GM23338 (cell line): ENCODE results near the gene PRDM1. TPM values are rescaled to one million over a fixed set of nuclear protein-coding genes. Genes with fewer than 3 reads are reported as not detected.
A peak's percentile ranks its signal among the peaks of the same experiment; 100 is the strongest.

ENCODE experiments used
- ATAC-seq: fragments of 200-7000 bp; cut with Tn5 transposase; 3 replicates; pipeline ENCODE4 v1.9.1; 2020
- DNase-seq: peaks from one replicate; pipeline ENCODE4 v3.0.0-alpha.2; 2015; ENCODE audit warnings: low spot score
- H2AFZ ChIP-seq: fragments of 200-600 bp; sonication (generic); 2 replicates; pipeline ENCODE4 v1.8.0; 2016; ENCODE audit warnings: antibody characterized with exemption, mild to moderate bottlenecking, moderate library complexity
- H3F3A ChIP-seq: fragments of 200-600 bp; sonication (generic); replicated peaks from 2 replicates; pipeline ENCODE4 v1.8.0; 2017; ENCODE audit warnings: antibody characterized with exemption, mixed run types, low read depth
- H3K27ac ChIP-seq: fragments of 200-600 bp; sonication (generic); 2 replicates; pipeline ENCODE4 v1.6.1; 2016; ENCODE audit warnings: low read depth
- H3K27me3 ChIP-seq: fragments of 200-600 bp; sonication (generic); 2 replicates; pipeline ENCODE4 v1.8.0; 2016; ENCODE audit warnings: mild to moderate bottlenecking, mixed run types, moderate library complexity; ENCODE audit not compliant: insufficient read depth
- H3K36me3 ChIP-seq: fragments of 200-600 bp; sonication (generic); 2 replicates; pipeline ENCODE4 v1.8.0; 2016; ENCODE audit warnings: mild to moderate bottlenecking; ENCODE audit not compliant: insufficient read depth
- H3K4me1 ChIP-seq: fragments of 200-600 bp; sonication (generic); 2 replicates; pipeline ENCODE4 v1.8.0; 2016; ENCODE audit warnings: mild to moderate bottlenecking, moderate library complexity; ENCODE audit not compliant: insufficient read depth
- H3K4me2 ChIP-seq: fragments of 200-600 bp; sonication (generic); 2 replicates; pipeline ENCODE4 v1.7.1; 2017; ENCODE audit warnings: mixed run types
- H3K4me3 ChIP-seq: fragments of 200-600 bp; sonication (generic); 2 replicates; pipeline ENCODE4 v1.6.1; 2016; ENCODE audit warnings: mixed run types
- H3K79me2 ChIP-seq: fragments of 200-600 bp; sonication (generic); replicated peaks from 2 replicates; pipeline ENCODE4 v1.8.0; 2017; ENCODE audit warnings: mild to moderate bottlenecking; ENCODE audit not compliant: insufficient read depth
- H3K9me2 ChIP-seq: fragments of 200-600 bp; sonication (generic); 2 replicates; pipeline ENCODE4 v1.8.0; 2017; ENCODE audit not compliant: insufficient read depth
- H4K20me1 ChIP-seq: fragments of 200-600 bp; sonication (generic); replicated peaks from 2 replicates; pipeline ENCODE4 v1.8.0; 2017; ENCODE audit warnings: mild to moderate bottlenecking; ENCODE audit not compliant: insufficient read depth
- H3K27ac Mint-ChIP-seq: 2 replicates; pipeline ENCODE4 v1.8.0; 2020; ENCODE audit warnings: inconsistent platforms, mild to moderate bottlenecking, moderate library complexity, mixed read lengths
- H3K27me3 Mint-ChIP-seq: 3 replicates; pipeline ENCODE4 v1.8.0; 2022; ENCODE audit warnings: low read depth, mild to moderate bottlenecking, moderate library complexity, mixed read lengths, inconsistent platforms; ENCODE audit not compliant: insufficient read depth, poor library complexity
- H3K36me3 Mint-ChIP-seq: 3 replicates; pipeline ENCODE4 v1.8.0; 2021; ENCODE audit warnings: low read depth, mild to moderate bottlenecking, inconsistent platforms, moderate library complexity, mixed read lengths
- H3K4me1 Mint-ChIP-seq: 3 replicates; pipeline ENCODE4 v1.8.0; 2020; ENCODE audit warnings: mild to moderate bottlenecking, inconsistent platforms, mixed read lengths
- H3K4me3 Mint-ChIP-seq: 3 replicates; pipeline ENCODE4 v1.8.0; 2021; ENCODE audit warnings: moderate library complexity, mild to moderate bottlenecking, inconsistent platforms, mixed read lengths
- H3K9me3 Mint-ChIP-seq: 3 replicates; pipeline ENCODE4 v1.8.0; 2020; ENCODE audit warnings: moderate library complexity, mild to moderate bottlenecking, inconsistent platforms, mixed read lengths
- polyA plus RNA-seq: library from polyadenylated mRNA; unstranded; fragments of >200 nt; fragmentation: Nextera tagmentation; extraction: Ambion mirVana; gene quantifications from 2 replicates; pipeline ENCODE4 v1.2.1, GENCODE V29; 2016
- total RNA-seq: library from RNA; depleted of rRNA; stranded (reverse); fragments of >200 nt; shearing (Covaris generic); gene quantifications from 2 replicates; pipeline ENCODE4 v1.2.3, GENCODE V29; 2014
- TF ChIP-seq, protein P1 (sequence below): IDR thresholded peaks from 2 replicates; pipeline ENCODE4 v1.6.1; 2016; ENCODE audit warnings: antibody characterized with exemption
- TF ChIP-seq, protein P2 (sequence below): fragments of 250-450 bp; sonication (Bioruptor Pico); IDR thresholded peaks from 2 replicates; pipeline ENCODE4 v1.5.0; 2020; ENCODE audit warnings: mild to moderate bottlenecking, moderate library complexity

The PRDM1 gene
- total and polyA plus RNA-seq, 2 experiments from 2014 or later = 0.65 to 0.73 TPM

GRCh38 chr6:106114492-106114891 lies 28.4 kb downstream of the PRDM1 start:
- Mint-ChIP-seq H3K4me3 (no peak overlapping the region), H3K4me1 (peaks cover 4% of the 10 kb centered on the region; the same call in 2 of the 3 replicates), H3K27me3 (no peaks in the 10 kb centered on the region), H3K9me3 (no peaks in the 10 kb centered on the region), H3K27ac (no peak overlapping the region), H3K36me3 (no peaks in the 10 kb centered on the region)
- no peaks in the 10 kb centered on the region for H3K4me1 ChIP-seq
- no peaks in the 10 kb centered on the region for H3F3A ChIP-seq
- no peaks in the 10 kb centered on the region for H3K36me3 ChIP-seq
- H3K4me2 ChIP-seq = no peak overlapping the region
- H3K4me3 ChIP-seq = no peak overlapping the region
- no peak for DNase-seq
- no peaks in the 10 kb centered on the region for H3K27me3 ChIP-seq
- H3K79me2 ChIP-seq = no peaks in the 10 kb centered on the region
- H4K20me1 ChIP-seq = no peaks in the 10 kb centered on the region
- TF ChIP-seq, protein P1, sequence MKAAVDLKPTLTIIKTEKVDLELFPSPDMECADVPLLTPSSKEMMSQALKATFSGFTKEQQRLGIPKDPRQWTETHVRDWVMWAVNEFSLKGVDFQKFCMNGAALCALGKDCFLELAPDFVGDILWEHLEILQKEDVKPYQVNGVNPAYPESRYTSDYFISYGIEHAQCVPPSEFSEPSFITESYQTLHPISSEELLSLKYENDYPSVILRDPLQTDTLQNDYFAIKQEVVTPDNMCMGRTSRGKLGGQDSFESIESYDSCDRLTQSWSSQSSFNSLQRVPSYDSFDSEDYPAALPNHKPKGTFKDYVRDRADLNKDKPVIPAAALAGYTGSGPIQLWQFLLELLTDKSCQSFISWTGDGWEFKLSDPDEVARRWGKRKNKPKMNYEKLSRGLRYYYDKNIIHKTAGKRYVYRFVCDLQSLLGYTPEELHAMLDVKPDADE = no peak
- no peak overlapping the region for H3K27ac ChIP-seq
- peaks cover 7% of the 10 kb centered on the region; the same call in 1 of the 2 replicates for H3K9me2 ChIP-seq
- H2AFZ ChIP-seq = peak overlapping the region; percentile 47; the same call in 1 of the 2 replicates
- ATAC-seq = no peak

DNA sequence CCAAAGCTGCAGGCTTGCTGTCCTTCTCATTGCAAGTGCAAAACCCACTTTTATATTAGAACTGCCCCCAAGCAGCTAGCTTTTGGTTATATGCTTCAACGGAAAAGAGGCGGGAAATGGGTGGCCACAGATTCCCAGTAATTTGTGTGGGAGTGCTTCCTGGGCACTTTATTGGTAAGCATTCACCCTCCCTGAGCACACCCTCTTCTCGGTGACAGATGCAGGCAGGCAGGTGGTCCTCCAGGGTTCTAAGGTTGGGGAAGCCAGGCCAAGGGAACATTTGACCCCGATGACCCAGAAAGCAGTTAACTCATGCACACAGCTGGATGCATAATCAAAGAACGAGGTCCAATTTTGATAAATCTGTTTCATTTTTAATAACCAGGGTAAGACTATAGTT lies 29.1 kb downstream of the PRDM1 start:
- DNase-seq (no peak), ATAC-seq (no peak)
- H3K9me2 ChIP-seq = peaks cover 7% of the 10 kb centered on the region; the same call in 1 of the 2 replicates
- no peaks in the 10 kb centered on the region for H3K36me3 ChIP-seq
- H3K4me2 ChIP-seq = no peak overlapping the region
- TF ChIP-seq, protein P2, sequence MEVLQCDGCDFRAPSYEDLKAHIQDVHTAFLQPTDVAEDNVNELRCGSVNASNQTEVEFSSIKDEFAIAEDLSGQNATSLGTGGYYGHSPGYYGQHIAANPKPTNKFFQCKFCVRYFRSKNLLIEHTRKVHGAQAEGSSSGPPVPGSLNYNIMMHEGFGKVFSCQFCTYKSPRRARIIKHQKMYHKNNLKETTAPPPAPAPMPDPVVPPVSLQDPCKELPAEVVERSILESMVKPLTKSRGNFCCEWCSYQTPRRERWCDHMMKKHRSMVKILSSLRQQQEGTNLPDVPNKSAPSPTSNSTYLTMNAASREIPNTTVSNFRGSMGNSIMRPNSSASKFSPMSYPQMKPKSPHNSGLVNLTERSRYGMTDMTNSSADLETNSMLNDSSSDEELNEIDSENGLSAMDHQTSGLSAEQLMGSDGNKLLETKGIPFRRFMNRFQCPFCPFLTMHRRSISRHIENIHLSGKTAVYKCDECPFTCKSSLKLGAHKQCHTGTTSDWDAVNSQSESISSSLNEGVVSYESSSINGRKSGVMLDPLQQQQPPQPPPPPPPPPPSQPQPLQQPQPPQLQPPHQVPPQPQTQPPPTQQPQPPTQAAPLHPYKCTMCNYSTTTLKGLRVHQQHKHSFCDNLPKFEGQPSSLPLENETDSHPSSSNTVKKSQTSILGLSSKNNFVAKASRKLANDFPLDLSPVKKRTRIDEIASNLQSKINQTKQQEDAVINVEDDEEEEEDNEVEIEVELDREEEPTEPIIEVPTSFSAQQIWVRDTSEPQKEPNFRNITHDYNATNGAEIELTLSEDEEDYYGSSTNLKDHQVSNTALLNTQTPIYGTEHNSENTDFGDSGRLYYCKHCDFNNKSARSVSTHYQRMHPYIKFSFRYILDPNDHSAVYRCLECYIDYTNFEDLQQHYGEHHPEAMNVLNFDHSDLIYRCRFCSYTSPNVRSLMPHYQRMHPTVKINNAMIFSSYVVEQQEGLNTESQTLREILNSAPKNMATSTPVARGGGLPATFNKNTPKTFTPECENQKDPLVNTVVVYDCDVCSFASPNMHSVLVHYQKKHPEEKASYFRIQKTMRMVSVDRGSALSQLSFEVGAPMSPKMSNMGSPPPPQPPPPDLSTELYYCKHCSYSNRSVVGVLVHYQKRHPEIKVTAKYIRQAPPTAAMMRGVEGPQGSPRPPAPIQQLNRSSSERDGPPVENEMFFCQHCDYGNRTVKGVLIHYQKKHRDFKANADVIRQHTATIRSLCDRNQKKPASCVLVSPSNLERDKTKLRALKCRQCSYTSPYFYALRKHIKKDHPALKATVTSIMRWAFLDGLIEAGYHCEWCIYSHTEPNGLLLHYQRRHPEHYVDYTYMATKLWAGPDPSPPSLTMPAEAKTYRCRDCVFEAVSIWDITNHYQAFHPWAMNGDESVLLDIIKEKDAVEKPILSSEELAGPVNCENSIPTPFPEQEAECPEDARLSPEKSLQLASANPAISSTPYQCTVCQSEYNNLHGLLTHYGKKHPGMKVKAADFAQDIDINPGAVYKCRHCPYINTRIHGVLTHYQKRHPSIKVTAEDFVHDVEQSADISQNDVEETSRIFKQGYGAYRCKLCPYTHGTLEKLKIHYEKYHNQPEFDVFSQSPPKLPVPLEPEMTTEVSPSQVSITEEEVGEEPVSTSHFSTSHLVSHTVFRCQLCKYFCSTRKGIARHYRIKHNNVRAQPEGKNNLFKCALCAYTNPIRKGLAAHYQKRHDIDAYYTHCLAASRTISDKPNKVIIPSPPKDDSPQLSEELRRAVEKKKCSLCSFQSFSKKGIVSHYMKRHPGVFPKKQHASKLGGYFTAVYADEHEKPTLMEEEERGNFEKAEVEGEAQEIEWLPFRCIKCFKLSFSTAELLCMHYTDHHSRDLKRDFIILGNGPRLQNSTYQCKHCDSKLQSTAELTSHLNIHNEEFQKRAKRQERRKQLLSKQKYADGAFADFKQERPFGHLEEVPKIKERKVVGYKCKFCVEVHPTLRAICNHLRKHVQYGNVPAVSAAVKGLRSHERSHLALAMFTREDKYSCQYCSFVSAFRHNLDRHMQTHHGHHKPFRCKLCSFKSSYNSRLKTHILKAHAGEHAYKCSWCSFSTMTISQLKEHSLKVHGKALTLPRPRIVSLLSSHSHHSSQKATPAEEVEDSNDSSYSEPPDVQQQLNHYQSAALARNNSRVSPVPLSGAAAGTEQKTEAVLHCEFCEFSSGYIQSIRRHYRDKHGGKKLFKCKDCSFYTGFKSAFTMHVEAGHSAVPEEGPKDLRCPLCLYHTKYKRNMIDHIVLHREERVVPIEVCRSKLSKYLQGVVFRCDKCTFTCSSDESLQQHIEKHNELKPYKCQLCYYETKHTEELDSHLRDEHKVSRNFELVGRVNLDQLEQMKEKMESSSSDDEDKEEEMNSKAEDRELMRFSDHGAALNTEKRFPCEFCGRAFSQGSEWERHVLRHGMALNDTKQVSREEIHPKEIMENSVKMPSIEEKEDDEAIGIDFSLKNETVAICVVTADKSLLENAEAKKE (CRISPR knock-in tag) = no peak
- H3K9me3 Mint-ChIP-seq = no peaks in the 10 kb centered on the region
- H3K27ac ChIP-seq = no peak overlapping the region
- H3K4me1 ChIP-seq = no peaks in the 10 kb centered on the region
- no peaks in the 10 kb centered on the region for H3K27me3 ChIP-seq
- no peaks in the 10 kb centered on the region for H3K27me3 Mint-ChIP-seq
- H4K20me1 ChIP-seq = no peaks in the 10 kb centered on the region
- H3F3A ChIP-seq = no peaks in the 10 kb centered on the region
- no peaks in the 10 kb centered on the region for H3K79me2 ChIP-seq
- H3K27ac Mint-ChIP-seq = no peak overlapping the region
- no peak overlapping the region for H2AFZ ChIP-seq
- no peak overlapping the region for H3K4me3 Mint-ChIP-seq
- H3K36me3 Mint-ChIP-seq = no peaks in the 10 kb centered on the region
- H3K4me3 ChIP-seq = no peak overlapping the region
- H3K4me1 Mint-ChIP-seq = peaks cover 4% of the 10 kb centered on the region; the same call in 2 of the 3 replicates
